HEK293 (cell line): ENCODE results near the gene DUSP12.

ENCODE experiments used
- OVOL3 ChIP-seq: fragments of 450-650 bp; formaldehyde crosslinking; IDR thresholded peaks from 2 replicates; pipeline ENCODE4 v1.5.1; 2016; ENCODE audit warnings: missing biosample characterization, missing genetic modification characterization
- ZBTB10 ChIP-seq: fragments of 450-650 bp; formaldehyde crosslinking; IDR thresholded peaks from 2 replicates; pipeline ENCODE4 v1.5.1; 2016; ENCODE audit warnings: missing biosample characterization, missing genetic modification characterization
- ZBTB44 ChIP-seq: fragments of 450-650 bp; IDR thresholded peaks from 2 replicates; pipeline ENCODE4 v1.5.1; 2018; ENCODE audit warnings: missing biosample characterization, mild to moderate bottlenecking, missing genetic modification characterization
- ZBTB48 ChIP-seq: fragments of 450-650 bp; formaldehyde crosslinking; IDR thresholded peaks from 2 replicates; pipeline ENCODE4 v1.5.1; 2016; ENCODE audit warnings: missing biosample characterization, missing genetic modification characterization
- ZNF24 ChIP-seq: fragments of 450-650 bp; formaldehyde crosslinking; IDR thresholded peaks from 2 replicates; pipeline ENCODE4 v1.5.1; 2016; ENCODE audit warnings: missing biosample characterization, missing genetic modification characterization
- TF ChIP-seq, protein P1 (sequence below): fragments of 450-650 bp; formaldehyde crosslinking; IDR thresholded peaks from 2 replicates; pipeline ENCODE4 v1.5.1; 2017; ENCODE audit warnings: missing biosample characterization, missing genetic modification characterization
- TF ChIP-seq, protein P2 (sequence below): fragments of 450-650 bp; formaldehyde crosslinking; IDR thresholded peaks from 2 replicates; pipeline ENCODE4 v1.5.1; 2016; ENCODE audit warnings: missing biosample characterization, missing genetic modification characterization
- TF ChIP-seq, protein P3 (sequence below): IDR thresholded peaks from 2 replicates; pipeline ENCODE4 v1.6.1; 2011; ENCODE audit warnings: mild to moderate bottlenecking, low read depth, low read length, borderline replicate concordance
- TF ChIP-seq, protein P4 (sequence below): fragments of 450-650 bp; formaldehyde crosslinking; IDR thresholded peaks from 2 replicates; pipeline ENCODE4 v1.5.1; 2016; ENCODE audit warnings: missing biosample characterization, missing genetic modification characterization

- TF ChIP-seq ZBTB44 (tag by site-specific recombination) (no peak), OVOL3 (tag by site-specific recombination) (no peak), ZBTB48 (tag by site-specific recombination) (no peak), ZNF24 (tag by site-specific recombination) (no peak), ZBTB10 (tag by site-specific recombination) (no peak)
- TF ChIP-seq, protein P1, sequence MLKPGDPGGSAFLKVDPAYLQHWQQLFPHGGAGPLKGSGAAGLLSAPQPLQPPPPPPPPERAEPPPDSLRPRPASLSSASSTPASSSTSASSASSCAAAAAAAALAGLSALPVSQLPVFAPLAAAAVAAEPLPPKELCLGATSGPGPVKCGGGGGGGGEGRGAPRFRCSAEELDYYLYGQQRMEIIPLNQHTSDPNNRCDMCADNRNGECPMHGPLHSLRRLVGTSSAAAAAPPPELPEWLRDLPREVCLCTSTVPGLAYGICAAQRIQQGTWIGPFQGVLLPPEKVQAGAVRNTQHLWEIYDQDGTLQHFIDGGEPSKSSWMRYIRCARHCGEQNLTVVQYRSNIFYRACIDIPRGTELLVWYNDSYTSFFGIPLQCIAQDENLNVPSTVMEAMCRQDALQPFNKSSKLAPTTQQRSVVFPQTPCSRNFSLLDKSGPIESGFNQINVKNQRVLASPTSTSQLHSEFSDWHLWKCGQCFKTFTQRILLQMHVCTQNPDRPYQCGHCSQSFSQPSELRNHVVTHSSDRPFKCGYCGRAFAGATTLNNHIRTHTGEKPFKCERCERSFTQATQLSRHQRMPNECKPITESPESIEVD (tag by site-specific recombination) = no peak
- TF ChIP-seq, protein P2, sequence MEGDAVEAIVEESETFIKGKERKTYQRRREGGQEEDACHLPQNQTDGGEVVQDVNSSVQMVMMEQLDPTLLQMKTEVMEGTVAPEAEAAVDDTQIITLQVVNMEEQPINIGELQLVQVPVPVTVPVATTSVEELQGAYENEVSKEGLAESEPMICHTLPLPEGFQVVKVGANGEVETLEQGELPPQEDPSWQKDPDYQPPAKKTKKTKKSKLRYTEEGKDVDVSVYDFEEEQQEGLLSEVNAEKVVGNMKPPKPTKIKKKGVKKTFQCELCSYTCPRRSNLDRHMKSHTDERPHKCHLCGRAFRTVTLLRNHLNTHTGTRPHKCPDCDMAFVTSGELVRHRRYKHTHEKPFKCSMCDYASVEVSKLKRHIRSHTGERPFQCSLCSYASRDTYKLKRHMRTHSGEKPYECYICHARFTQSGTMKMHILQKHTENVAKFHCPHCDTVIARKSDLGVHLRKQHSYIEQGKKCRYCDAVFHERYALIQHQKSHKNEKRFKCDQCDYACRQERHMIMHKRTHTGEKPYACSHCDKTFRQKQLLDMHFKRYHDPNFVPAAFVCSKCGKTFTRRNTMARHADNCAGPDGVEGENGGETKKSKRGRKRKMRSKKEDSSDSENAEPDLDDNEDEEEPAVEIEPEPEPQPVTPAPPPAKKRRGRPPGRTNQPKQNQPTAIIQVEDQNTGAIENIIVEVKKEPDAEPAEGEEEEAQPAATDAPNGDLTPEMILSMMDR (tag by site-specific recombination) = no peak
- TF ChIP-seq, protein P3, sequence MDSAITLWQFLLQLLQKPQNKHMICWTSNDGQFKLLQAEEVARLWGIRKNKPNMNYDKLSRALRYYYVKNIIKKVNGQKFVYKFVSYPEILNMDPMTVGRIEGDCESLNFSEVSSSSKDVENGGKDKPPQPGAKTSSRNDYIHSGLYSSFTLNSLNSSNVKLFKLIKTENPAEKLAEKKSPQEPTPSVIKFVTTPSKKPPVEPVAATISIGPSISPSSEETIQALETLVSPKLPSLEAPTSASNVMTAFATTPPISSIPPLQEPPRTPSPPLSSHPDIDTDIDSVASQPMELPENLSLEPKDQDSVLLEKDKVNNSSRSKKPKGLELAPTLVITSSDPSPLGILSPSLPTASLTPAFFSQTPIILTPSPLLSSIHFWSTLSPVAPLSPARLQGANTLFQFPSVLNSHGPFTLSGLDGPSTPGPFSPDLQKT = no peak
- TF ChIP-seq, protein P4, sequence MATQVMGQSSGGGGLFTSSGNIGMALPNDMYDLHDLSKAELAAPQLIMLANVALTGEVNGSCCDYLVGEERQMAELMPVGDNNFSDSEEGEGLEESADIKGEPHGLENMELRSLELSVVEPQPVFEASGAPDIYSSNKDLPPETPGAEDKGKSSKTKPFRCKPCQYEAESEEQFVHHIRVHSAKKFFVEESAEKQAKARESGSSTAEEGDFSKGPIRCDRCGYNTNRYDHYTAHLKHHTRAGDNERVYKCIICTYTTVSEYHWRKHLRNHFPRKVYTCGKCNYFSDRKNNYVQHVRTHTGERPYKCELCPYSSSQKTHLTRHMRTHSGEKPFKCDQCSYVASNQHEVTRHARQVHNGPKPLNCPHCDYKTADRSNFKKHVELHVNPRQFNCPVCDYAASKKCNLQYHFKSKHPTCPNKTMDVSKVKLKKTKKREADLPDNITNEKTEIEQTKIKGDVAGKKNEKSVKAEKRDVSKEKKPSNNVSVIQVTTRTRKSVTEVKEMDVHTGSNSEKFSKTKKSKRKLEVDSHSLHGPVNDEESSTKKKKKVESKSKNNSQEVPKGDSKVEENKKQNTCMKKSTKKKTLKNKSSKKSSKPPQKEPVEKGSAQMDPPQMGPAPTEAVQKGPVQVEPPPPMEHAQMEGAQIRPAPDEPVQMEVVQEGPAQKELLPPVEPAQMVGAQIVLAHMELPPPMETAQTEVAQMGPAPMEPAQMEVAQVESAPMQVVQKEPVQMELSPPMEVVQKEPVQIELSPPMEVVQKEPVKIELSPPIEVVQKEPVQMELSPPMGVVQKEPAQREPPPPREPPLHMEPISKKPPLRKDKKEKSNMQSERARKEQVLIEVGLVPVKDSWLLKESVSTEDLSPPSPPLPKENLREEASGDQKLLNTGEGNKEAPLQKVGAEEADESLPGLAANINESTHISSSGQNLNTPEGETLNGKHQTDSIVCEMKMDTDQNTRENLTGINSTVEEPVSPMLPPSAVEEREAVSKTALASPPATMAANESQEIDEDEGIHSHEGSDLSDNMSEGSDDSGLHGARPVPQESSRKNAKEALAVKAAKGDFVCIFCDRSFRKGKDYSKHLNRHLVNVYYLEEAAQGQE (tag by site-specific recombination) = no peak
Measured at GRCh38 chr1:161768986-161769672, 19.5 kb downstream of the DUSP12 start.
